CD4-positive, alpha-beta T cell treated with Interferon gamma for 1 hour (primary cell): Measurements from ENCODE around the gene TMEM63C.

ENCODE experiments used
- DNase-seq: peaks from one replicate; pipeline ENCODE4 v3.0.0-alpha.2; 2020

The TMEM63C gene, protein sequence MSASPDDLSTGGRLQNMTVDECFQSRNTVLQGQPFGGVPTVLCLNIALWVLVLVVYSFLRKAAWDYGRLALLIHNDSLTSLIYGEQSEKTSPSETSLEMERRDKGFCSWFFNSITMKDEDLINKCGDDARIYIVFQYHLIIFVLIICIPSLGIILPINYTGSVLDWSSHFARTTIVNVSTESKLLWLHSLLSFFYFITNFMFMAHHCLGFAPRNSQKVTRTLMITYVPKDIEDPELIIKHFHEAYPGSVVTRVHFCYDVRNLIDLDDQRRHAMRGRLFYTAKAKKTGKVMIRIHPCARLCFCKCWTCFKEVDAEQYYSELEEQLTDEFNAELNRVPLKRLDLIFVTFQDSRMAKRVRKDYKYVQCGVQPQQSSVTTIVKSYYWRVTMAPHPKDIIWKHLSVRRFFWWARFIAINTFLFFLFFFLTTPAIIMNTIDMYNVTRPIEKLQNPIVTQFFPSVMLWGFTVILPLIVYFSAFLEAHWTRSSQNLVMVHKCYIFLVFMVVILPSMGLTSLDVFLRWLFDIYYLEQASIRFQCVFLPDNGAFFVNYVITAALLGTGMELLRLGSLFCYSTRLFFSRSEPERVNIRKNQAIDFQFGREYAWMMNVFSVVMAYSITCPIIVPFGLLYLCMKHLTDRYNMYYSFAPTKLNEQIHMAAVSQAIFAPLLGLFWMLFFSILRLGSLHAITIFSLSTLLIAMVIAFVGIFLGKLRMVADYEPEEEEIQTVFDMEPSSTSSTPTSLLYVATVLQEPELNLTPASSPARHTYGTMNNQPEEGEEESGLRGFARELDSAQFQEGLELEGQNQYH

DNA sequence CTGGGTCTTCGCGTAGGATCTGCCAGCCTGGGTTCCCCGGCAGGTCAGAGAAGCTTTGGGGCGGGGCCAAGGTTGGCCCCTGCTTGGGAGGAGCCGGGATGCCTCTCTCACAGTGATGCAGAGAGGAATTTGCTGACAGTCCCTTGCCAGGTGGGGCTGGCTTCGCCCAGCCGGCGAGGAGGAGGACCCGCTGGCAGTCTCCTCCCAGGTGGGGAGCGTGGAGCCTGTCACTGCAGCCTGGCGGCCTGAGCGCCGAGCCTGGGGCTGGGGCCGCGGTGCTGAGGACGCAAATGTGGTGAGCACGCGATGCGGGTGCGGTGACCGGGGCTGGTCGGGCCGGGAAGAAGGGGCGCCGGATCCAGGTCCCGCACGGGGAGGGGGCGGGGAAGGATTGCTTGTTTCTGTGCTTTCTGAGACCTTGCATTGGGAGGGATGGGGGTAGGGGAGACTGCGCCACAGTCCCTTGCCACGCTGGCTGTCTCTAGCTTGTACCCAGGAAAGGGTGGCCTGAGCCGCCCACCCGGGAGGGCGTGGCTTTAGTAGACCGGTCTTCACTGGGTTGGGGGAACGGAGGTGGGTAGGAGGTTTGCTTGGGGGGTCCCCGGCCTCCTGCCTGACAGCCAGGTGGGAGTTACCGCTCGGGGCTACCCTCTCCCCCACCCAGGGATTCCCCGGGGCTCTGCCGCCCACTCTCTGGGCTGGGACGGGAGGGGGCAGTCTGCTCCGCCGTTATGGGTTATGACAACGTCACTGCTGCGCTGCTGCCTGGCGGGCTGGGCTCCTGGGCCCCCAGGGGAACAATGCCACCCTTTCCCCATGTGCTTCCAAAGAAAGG lies at the start of gene TMEM63C:
TSS of gene TMEM63C (plus strand) at position 196 of the 835 bp plus-strand sequence. CDS start 37,016 bp downstream, outside the sequence.
- peak; percentile 69 for DNase-seq

DNA sequence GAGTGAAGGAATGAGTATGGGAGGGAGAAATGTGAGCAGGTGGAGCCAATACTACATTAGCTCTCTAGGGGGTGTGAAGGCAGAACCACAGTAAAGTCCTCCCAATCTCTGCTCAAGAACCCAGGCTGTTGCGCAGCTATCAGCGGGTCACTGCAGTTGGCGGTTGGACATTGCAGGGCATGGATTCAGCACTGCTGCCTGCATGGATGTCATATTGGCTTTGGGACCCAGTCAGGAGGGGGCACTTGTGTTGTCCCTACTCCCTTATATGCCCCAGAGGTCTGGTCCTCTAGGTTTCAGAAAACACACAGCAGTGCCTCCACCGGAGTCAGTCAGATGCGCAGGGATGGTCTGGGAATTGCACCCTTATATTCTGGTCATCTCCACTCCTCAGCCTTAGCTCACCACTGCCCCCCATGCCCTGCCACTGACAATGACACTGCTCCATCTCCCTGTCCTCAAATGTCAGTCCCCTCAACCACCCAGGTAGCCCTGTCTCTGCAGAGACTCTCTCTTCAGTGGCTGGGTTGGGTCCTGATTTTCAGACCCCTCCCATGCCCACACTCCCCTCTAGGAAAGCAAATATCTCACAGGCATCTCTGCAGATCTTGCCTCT lies 49.6 kb upstream of the TMEM63C start:
- DNase-seq: no peak

DNA sequence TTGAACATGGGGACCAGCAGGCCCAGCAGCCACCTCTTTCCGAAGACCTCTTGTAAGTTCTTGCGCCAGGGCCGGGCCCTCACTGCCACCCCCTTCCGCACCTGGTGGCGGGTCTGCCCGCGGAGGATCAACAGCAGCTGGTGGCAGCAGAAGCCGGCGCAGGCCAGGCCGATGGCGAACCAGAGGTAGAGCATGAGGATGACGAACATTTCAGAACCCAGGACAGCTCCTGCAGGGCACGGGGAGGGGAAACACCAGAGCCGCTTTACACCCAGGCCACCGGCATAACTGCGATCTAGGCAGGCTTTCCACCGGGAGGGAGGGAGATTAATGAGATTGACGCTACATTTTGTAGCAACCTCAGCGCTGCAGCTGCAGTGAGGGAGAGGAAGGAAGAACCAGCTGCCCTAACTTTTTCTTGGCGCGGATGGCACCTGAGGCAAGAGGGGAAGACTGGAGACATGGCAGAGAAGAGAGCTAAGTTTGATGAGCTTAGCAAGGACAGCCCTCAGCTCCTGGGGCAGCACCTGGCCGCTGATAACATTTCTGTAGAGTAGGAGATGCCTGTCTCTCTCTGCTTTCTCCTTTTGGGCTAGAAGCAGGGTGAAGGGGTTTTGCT lies 47.8 kb upstream of the TMEM63C start:
- peak; percentile 37 for DNase-seq

DNA sequence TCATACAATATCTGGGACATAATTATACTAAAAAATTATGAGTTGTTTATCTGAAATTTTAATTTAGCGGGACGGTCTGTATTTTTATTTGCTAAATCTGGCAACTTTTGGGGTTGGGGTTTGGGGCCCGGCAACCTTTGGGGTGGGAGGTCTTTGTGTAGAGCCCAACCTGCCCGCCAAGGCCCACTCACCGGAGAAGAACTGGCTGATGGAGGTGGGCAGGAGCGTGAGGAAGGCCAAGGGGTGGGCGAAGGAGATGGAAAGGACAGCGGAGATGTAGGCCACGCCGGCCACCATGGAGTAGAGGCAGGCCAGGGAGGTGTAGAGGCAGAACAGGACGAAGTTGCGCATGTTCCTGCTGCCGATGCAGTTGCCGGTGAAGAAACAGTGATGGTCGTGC lies 42.6 kb upstream of the TMEM63C start:
- DNase-seq: no peak

DNA sequence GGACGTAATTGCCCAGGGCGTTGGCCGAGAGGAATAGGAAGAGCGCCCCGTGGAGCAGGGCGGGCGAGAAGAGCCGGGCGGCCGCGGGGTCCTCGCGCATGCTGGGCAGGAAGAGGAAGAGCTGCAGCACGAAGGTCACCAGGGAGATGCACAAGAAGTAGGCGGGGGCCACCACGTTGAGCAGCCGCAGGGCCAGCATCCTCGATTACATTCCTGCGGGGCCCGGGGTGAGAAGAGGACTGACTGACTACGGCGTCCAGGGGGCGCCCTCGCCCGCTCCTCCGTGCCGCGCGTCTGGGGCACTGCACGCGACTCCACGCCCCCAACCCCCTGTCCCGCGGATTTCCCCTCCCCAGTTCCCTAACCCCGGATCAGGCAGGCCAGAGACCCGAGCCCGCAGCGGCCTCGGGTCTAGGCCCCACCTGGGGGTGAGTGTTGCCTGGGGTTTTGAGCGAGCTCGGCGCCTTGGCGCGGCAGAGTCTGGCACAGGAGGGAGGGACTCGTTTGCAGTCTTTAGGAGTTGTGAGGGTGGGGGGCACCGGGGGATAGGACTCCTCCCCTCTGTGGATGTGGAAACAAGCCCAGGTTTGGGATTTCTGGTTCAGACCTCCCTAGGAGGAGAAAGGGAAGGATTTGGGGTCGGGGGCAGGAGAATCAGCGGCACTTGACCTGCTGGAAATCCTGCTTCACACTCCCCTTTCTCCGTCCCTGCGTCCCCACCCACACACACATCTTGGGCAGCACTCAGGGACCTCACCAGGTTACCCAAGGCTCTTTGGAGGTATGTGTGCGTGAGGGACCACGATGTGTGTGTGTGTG lies 41.8 kb upstream of the TMEM63C start:
- DNase-seq: peak; percentile 16

DNA sequence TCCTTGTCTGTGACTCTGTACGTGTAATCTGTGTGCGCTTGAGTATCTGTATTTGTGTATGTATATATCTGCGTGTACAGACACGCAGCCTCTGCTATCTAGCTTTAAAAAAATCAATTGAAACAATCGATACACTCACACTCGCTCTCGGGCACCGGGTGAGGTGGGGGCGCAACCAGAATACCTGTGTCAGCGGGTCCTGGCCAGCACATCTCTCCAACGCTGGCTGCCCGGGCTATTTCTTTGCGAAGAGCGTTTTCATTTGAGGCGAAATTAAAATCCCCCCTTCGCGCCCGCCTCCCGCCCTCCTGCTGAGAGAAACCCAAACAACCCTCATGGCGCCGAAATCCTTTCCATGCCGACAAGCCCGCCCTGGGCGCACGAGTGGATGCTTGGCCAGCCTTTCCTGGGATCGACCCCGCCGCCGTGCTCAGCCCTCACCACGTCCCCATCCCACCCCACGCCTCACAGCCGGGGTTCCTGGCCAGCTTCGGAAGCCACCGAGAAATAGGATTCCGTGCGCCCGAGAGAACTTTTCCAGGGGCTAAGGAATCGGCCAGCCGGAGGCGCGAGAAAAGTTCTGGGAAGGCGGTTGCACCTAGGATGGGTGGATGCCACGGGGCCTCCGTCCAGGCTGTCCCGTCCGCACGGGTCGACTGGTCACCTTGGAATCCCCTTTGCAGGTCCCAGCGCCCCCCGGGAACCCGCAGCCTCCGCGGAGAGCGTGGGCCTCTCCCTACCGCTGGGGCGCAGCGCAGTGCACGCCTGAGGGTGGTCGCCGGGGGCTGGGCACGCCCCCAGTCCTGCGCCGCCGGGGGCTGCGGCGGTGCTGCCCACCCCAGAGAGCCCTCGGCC lies 41.0 kb upstream of the TMEM63C start:
- no peak for DNase-seq

DNA sequence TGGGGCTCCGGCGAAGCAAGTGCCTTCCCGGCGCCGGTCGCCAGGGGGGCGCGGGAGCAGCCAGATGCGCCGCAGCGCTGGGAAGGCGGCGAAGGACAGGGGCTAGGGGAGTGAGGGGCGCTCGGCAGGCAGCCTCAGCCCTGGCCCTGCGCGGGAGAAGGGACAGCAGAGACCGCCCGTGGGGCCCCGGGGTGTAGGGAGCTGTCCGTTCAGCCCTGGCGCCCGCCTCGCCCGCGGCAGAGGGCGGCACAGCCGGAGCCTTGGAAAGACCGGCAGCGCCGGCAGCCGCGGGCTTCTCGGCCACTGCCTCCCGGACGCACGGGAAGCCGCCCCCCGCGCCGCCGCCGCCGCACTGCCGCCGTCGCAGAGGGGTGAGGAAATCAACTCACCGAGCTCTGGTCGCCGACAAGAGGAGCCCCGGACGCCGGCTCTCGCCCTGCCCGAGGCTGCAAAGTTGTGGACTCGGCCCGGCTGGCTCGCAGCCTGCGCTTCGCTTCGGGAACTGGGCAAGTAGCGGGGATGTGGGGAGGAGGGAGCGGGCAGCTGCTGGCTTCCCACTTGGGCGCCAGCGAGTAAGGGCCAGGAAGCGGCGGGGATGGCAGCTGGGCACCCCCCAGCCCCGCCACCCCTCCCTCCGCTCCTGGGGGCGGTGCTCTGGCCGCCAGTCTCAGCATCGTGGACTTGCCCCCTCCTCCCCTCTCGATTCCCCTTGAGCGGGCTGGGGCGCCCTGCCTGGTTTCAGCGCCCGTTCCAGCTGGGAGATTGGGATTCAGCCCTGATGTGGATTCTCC lies 40.2 kb upstream of the TMEM63C start, which contains the start of gene ZDHHC22:
TSS of gene ZDHHC22 (minus strand) at position 578 of the 791 bp plus-strand sequence. CDS start 2,053 bp downstream, outside the sequence.
- DNase-seq: no peak

DNA sequence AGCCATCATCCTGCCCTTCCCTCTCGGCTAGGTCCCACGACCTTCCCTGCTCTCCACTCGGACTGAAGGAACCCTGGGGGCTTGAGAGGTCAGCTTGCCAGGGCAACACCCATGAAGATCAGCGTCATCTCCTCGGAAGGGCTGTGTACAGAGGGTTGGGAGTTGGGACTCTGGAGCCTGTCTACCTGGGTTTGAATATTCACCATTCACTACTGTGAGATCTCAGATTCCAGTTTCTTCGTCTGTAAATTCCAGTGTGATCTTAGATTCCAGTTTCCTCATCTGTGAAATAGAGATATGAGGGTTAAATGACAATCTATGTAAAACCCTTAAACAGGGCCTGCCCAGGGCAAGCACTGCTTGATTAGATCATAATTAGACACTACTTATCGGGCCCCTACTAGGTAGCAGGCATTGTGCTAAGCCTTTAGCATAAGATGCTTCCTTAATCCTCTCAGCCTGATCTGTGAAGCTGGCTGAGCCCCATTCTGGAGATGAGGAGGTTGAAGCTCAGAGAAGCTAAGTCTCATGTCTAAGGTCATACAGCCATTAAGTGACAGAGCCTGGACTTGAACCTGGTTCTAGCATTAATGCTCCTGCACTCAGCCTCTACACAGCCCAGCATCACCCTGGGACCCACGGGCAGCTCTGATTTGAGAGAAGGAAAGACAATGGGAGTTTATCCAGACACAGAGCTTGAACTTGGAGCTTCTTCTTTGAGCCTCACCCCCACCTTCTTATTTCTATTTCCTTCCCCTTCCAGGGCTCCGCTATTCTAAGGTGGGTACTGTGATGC lies 39.4 kb upstream of the TMEM63C start:
- DNase-seq: no peak

DNA sequence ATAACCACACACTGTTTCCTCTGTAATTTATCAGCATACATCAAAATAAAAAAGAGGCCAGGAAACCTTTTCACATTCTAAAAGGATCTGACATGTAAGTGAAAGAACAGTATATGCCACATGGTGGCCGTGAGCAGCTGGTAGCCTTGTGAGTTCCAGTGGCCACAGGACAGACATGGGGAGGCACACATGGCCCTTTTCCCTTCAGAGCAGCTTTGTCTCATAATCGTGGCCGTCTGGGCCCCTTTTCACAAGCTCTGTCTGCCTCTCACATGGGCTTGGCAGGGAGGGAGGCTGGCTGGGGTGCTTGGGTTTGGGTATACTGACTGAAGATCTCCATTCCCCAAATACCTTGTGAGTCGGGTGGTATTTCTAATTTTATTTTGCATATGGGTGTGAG lies 38.5 kb upstream of the TMEM63C start:
- no peak for DNase-seq

DNA sequence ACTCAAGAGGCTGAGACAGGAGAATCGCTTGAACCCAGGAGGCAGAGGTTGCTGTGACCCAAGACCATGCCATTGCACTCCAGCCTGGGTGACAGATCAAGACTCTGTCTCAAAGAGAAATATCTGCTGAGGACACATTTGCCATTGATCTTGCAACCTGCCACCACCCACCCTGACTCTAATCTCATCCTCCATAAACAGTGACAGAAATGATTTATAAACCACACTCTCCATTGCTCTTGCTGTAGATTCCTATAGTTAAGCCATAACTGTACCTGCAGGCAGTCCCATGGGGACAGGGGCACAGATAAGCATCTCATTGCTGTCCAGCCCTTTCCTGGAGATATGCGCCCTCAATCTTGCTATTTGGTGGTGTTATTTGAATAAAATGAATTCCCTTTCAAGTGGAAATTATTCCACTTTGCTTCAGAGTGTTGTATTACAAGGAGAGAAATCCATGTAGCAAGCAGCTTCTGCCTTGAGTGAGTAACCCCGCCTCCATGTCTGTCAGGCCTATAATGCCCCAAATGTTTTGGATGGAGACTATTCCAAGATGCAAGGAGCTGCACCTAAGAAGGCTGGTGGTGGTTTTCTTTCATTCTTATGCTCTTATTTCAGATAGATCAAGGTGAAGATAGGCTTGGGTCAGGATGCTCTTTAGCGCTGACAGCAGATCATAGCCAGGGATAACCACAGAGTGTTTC lies 37.0 kb upstream of the TMEM63C start:
- DNase-seq: no peak

DNA sequence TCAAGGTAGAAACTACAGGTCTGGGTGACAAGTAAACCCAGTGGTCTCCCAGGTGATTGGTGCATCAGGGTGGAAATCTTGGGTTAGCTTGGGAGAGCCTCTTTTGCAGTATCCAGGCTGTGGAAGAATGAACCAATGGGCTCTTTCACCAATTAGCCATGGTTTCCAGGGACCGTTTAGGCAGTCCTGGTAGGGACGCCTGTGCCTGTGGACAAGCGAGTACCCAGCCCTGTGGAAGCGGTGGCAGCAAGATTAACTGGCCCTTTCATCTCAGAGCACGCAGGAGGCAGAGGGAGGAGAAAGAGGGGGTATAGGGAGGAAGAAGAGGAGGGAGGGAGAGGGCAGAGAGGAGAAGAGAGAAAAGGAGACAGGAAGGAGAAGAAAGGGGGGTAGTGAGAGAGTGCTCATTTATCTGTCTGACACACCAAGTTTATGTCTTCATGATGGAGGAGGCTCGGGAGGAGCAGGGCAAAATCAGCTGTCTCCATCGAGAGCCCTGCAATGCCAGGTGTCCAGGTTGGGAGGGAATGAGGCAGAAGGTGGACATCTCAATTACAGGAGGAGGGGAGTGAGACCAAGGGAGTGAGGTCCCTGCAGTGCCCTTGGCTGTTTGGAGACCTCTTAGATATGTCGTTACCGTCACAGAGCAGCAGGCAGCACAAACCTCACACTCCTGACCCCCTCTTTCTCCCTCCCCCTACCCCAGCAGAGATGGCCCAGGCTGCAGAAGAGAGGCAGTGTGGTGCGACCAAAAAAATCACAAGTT lies 35.4 kb upstream of the TMEM63C start:
- no peak for DNase-seq

DNA sequence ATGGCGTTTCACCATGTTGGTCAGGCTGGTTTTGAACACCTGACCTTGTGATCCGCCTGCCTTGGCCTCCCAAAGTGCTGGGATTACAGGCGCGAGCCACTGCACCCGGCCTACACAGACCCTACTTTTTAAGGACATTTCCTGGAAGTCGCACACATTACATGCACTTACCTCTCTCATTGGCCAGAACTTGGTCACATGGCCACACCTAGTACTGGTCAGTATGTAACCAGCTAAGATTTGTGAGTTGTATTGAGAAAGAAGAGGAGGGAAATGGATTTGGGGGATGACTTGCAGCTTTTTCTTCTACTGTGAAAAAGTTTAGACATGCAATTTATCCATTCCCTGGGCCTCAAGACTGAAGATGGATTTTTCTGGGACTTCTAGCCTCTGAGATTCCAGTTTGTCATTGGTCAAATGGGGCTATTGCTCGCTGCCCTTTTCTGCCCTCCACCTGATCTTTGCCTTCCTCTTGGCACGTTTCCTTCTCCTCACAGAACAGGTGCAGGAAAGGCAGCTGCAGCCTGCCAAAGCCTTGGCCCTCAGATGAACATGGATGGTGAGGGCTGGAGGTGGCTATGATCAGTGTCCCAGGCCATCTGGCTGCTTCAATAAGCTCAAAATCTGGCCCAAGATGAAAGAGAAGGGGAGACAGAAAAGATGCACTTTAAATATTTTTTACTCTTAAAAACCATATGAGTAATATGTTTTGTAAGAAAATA lies 32.9 kb upstream of the TMEM63C start:
- no peak for DNase-seq

DNA sequence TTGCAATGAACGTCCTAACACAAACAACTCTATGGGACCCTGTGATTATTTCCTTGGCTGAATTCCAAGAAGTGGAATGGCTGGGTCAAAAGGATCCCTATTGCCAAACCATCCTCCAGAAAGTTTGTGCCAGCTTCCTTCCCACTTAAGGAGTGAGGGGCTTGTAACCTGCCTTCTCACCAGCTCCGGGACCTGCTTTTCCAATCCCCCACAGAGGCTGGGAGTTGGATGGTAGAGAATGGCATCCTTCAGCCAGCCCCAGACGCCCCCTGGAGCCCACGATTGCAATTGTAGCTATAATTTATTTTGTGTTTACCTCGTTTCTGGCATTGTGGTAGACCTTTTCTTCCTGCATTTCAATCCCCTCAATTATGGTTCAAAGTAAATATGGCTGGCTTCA lies 30.4 kb upstream of the TMEM63C start:
- no peak for DNase-seq

DNA sequence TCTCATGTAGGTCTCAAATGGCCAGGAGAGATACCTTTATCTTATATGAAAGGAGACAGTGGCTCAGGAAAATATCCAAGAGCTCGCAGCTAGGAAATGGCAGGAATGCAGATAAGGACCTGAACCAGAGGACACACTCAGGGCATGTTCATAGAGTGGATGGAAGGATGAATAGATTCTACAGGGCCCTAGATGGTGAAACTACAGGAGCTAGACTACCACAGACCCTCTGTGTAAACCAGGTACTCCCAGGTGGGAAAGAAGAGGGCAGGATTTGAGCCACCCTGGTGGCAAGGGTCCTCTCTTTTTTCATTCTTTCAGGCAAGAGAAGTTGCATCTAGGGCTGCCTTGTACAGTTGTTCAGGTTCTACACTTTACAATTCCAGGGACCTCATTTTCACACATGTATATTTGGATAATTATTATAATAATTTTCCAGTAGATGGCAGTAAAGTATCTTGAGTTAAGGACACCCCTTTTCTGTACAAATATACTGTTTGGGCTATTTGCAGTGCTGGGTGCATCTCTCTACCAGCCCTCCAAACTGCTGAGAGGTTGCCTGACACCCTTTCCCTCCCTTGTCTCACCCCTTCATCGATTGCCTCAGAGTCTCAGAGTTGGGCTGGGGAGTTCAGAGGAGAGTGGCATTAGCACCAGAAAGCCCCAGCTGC lies 29.5 kb upstream of the TMEM63C start:
- DNase-seq: no peak

DNA sequence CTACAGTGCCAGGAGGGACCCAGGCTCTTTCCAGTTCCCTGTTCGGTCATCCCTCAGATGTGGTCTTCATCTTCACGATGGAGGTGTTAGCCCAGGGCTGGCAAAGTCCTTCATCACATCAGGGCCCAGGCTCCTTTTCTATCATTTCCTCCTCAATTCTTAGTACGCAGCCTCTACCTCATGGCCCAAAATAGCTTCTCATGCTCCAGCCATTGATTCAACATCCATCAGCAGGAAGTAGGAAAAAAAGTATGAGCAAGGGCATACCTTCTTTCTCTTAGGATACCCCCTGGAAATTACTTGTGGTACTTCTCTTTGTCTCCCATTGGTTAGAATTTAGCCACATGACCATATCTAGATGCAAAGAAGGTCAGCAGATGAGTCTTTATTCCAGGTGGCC lies 27.8 kb upstream of the TMEM63C start:
- DNase-seq: no peak

DNA sequence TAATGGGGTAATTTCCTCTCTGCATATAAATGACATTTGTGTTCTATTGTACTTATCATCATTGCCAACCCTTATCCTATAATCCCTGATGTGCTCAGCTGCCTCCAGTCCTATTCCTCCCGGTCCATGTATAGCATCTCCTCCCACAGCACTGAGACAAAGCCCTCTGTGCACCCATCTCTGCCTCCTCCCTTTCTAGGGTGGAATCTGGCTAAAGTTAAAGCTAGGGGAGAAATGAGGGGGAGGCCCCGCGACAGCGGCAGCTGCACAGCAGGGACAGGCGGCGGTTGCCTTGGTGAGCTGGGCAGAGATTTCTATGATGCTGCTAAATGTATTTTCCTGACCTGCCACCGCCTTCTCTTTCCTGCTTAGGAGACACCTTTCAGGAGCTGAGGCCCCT lies 27.2 kb upstream of the TMEM63C start:
- no peak for DNase-seq
